Measurements from ENCODE around the gene NHLRC1. TPM values are rescaled to one million over a fixed set of nuclear protein-coding genes. Genes with fewer than 3 reads are reported as not detected.

NHLRC1 gene
- total and polyA plus RNA-seq, 10 of the 15 experiments (the other 5 are each of a cell fraction or from before 2014, with no cell fraction given), result 0.04 to 0.22 (median 0.12) TPM; not detected in 2

GRCh38 chr6:18155864-18156421 is 33.5 kb upstream of the NHLRC1 start (continued):
- TF ChIP-seq CTCF (IDR thresholded peaks at IDR 0.05 in 2 of 3, conservative IDR thresholded peaks at IDR 0.05 in 1 of 3; ENCODE audit: control insufficient read depth in 2 of 3, extremely low read depth in 1 of 3, insufficient read depth in 1 of 3, low read depth in 3 of 3, low read length in 3 of 3) (peak in 2 of 3 experiments; percentile 28 to 30; a peak in 3 of 6 replicates), ASH2L (IDR thresholded peaks at IDR 0.05; ENCODE audit: borderline replicate concordance, low read depth) (no peak), NBN (IDR thresholded peaks at IDR 0.05) (peak; percentile 46; the same call in 1 of the 2 replicates), EP300 (IDR thresholded peaks at IDR 0.05; ENCODE audit: borderline replicate concordance in 1 of 2, control insufficient read depth in 1 of 2, low read depth in 2 of 2, low read length in 2 of 2) (no peak), RFX5 (IDR thresholded peaks at IDR 0.05; ENCODE audit: low read depth, low read length) (no peak), SPI1 (IDR thresholded peaks at IDR 0.05; ENCODE audit: borderline replicate concordance, insufficient read depth, low read depth, low read length) (no peak), BCLAF1 (IDR thresholded peaks at IDR 0.05) (no peak), HCFC1 (IDR thresholded peaks at IDR 0.05; ENCODE audit: low read length) (no peak), MTA3 (IDR thresholded peaks at IDR 0.05; ENCODE audit: borderline replicate concordance, low read length) (peak; percentile 62; the same call in 1 of the 2 replicates), NRF1 (conservative IDR thresholded peaks at IDR 0.05; ENCODE audit: low read depth, low read length) (no peak), ETV6 (conservative IDR thresholded peaks at IDR 0.05 in 1 of 2, IDR thresholded peaks at IDR 0.05 in 1 of 2; ENCODE audit: borderline replicate concordance in 1 of 2, low read depth in 1 of 2) (peak in 1 of 2 experiments; percentile 78; a peak in 2 of 4 replicates), USF2 (IDR thresholded peaks at IDR 0.05; ENCODE audit: borderline replicate concordance, low read depth, low read length) (no peak), SMC3 (IDR thresholded peaks at IDR 0.05; ENCODE audit: borderline replicate concordance, low read length) (peak; percentile 17; the same call in 1 of the 2 replicates), NFYB (IDR thresholded peaks at IDR 0.05; ENCODE audit: insufficient read depth, low read depth, low read length) (no peak), SUPT20H (IDR thresholded peaks at IDR 0.05; ENCODE audit: borderline replicate concordance, control insufficient read depth, low read depth, low read length) (no peak), MXI1 (IDR thresholded peaks at IDR 0.05; ENCODE audit: low read depth, low read length) (0 out of 2 replicates have a peak, but pooled peaks have one; percentile 27), POU2F2 (IDR thresholded peaks at IDR 0.05; ENCODE audit: borderline replicate concordance, low read depth, low read length) (no peak), POLR2AphosphoS2 (IDR thresholded peaks at IDR 0.05; ENCODE audit: low read depth, low read length) (no peak), ATF2 (IDR thresholded peaks at IDR 0.05; ENCODE audit: low read length) (peak; percentile 61; the same call in 1 of the 2 replicates), PAX5 (IDR thresholded peaks at IDR 0.05; ENCODE audit: borderline replicate concordance, low read depth, low read length) (peak; percentile 92; the same call in 1 of the 2 replicates), IRF3 (IDR thresholded peaks at IDR 0.05) (no peak)

Measured in GM12878 (cell line).